GM19452 (cell line): ENCODE measurements around the gene CFC1.
"Not testable (repeated sequence)": the region's sequence is repeated elsewhere in the genome, so short reads cannot be mapped to it uniquely, and the experiment has no call there.

Experiments used
- ATAC-seq: cut with Tn5 transposase; IDR thresholded peaks from one replicate; pipeline ENCODE4 v1.9.1; 2021; ENCODE audit not compliant: unreplicated experiment

The CFC1 gene

GRCh38 chr2:130584726-130585125 is 14.6 kb downstream of the CFC1 start:
- not testable (repeated sequence) for ATAC-seq

- not testable (repeated sequence) for ATAC-seq
Measured at GRCh38 chr2:130583582-130583981, 15.8 kb downstream of the CFC1 start.

GRCh38 chr2:130582970-130583369 is 16.4 kb downstream of the CFC1 start:
- ATAC-seq = not testable (repeated sequence)

- ATAC-seq = not testable (repeated sequence)
Measured at GRCh38 chr2:130581491-130581890, 17.9 kb downstream of the CFC1 start.

GRCh38 chr2:130579121-130579520 is 20.3 kb downstream of the CFC1 start:
- not testable (repeated sequence) for ATAC-seq

- ATAC-seq = not testable (repeated sequence)
Measured at GRCh38 chr2:130577559-130577958, 21.8 kb downstream of the CFC1 start.

GRCh38 chr2:130576209-130576784 is 23.1 kb downstream of the CFC1 start:
- not testable (repeated sequence) for ATAC-seq

- not testable (repeated sequence) for ATAC-seq
Measured at GRCh38 chr2:130574230-130574629, 25.1 kb downstream of the CFC1 start.

GRCh38 chr2:130571929-130572328 is 27.4 kb downstream of the CFC1 start:
- not testable (repeated sequence) for ATAC-seq

GRCh38 chr2:130566165-130566564 is 33.2 kb downstream of the CFC1 start:
- not testable (repeated sequence) for ATAC-seq

- not testable (repeated sequence) for ATAC-seq
Measured at GRCh38 chr2:130556441-130556840, 42.9 kb downstream of the CFC1 start.

GRCh38 chr2:130554178-130554577 is 45.2 kb downstream of the CFC1 start:
- not testable (repeated sequence) for ATAC-seq

- not testable (repeated sequence) for ATAC-seq
Measured at GRCh38 chr2:130549475-130549874, 49.9 kb downstream of the CFC1 start.

GRCh38 chr2:130548418-130548817 is 51.0 kb downstream of the CFC1 start:
- ATAC-seq = not testable (repeated sequence)

- not testable (repeated sequence) for ATAC-seq
Measured at GRCh38 chr2:130544978-130545377, 54.4 kb downstream of the CFC1 start.

- ATAC-seq = not testable (repeated sequence)
Measured at GRCh38 chr2:130543785-130544528, 55.4 kb downstream of the CFC1 start.

- ATAC-seq = not testable (repeated sequence)
Measured at GRCh38 chr2:130542789-130543188, 56.6 kb downstream of the CFC1 start.
